CD14-positive monocyte (primary cell): ENCODE measurements around the gene SLC38A10. TPM values are rescaled to one million over a fixed set of nuclear protein-coding genes. Genes with fewer than 3 reads are reported as not detected.

Source experiments
- DNase-seq, 3 donors: peaks; one replicate each; pipeline ENCODE4 v3.0.0-alpha.2; 2011 to 2022
- H2AFZ ChIP-seq: 2 replicates; pipeline ENCODE4 v1.6.0; 2012; ENCODE audit warnings: mild to moderate bottlenecking, low read depth, low read length, inconsistent platforms; ENCODE audit not compliant: insufficient read depth, poor library complexity, severe bottlenecking
- H3K27ac ChIP-seq, 2 donors: 1 replicate in 1 of 2; 2 replicates in 1 of 2; pipeline ENCODE4 v1.5.1; 2012 to 2013; ENCODE audit warnings: low read length in 2 of 2, control low read depth in 1 of 2, inconsistent platforms in 1 of 2, low read depth in 1 of 2, mild to moderate bottlenecking in 1 of 2
- H3K27me3 ChIP-seq, 2 donors: one replicate each; pipeline versions ENCODE4 v1.6.0 to v1.6.1; 2011 to 2013; ENCODE audit warnings: low read length in 2 of 2; ENCODE audit not compliant: control insufficient read depth in 2 of 2, insufficient read depth in 2 of 2
- H3K36me3 ChIP-seq, 2 donors: replicated peaks in 1 of 2; 1 replicate in 1 of 2; 2 replicates in 1 of 2; pipeline versions ENCODE4 v1.5.1 to v1.6.1; 2012 to 2013; ENCODE audit warnings: low read length in 2 of 2, control low read depth in 1 of 2, inconsistent platforms in 1 of 2, mild to moderate bottlenecking in 1 of 2; ENCODE audit not compliant: insufficient read depth in 2 of 2, control insufficient read depth in 1 of 2
- H3K4me1 ChIP-seq, 2 donors: 1 replicate in 1 of 2; 2 replicates in 1 of 2; pipeline versions ENCODE4 v1.5.1 to v1.6.1; 2012 to 2013; ENCODE audit warnings: low read length in 2 of 2, control low read depth in 1 of 2, inconsistent platforms in 1 of 2, mild to moderate bottlenecking in 1 of 2, moderate library complexity in 1 of 2; ENCODE audit not compliant: insufficient read depth in 2 of 2, control insufficient read depth in 1 of 2
- H3K4me2 ChIP-seq: replicated peaks from 2 replicates; pipeline ENCODE3; 2012; ENCODE audit warnings: low read length, moderate library complexity, mild to moderate bottlenecking; ENCODE audit not compliant: poor library complexity, severe bottlenecking; ENCODE audit errors: extremely low read depth
- H3K4me3 ChIP-seq, 3 experiments: fragments of 200-600 bp in 1 of 3; sonication (generic) in 1 of 3; replicated peaks in 1 of 3; 1 replicate in 2 of 3; 2 replicates in 1 of 3; pipeline ENCODE4 v1.5.1; 2011 to 2013; ENCODE audit warnings: low read length in 3 of 3, mild to moderate bottlenecking in 3 of 3, control low read depth in 2 of 3, low read depth in 2 of 3, inconsistent platforms in 1 of 3, moderate library complexity in 1 of 3
- H3K79me2 ChIP-seq: 2 replicates; pipeline ENCODE4 v1.6.0; 2012; ENCODE audit warnings: mild to moderate bottlenecking, control low read depth, inconsistent platforms, low read length, moderate library complexity; ENCODE audit not compliant: insufficient read depth
- H3K9ac ChIP-seq: 2 replicates; pipeline ENCODE4 v1.6.0; 2017; ENCODE audit warnings: low read length, mild to moderate bottlenecking; ENCODE audit not compliant: insufficient read depth, poor library complexity, severe bottlenecking
- H3K9me3 ChIP-seq, 2 donors: replicated peaks in 1 of 2; 1 replicate in 1 of 2; 2 replicates in 1 of 2; pipeline versions ENCODE4 v1.5.1 to v1.6.1; 2012 to 2013; ENCODE audit warnings: low read length in 2 of 2, control low read depth in 1 of 2; ENCODE audit not compliant: control insufficient read depth in 1 of 2, insufficient read depth in 1 of 2
- H4K20me1 ChIP-seq: 2 replicates; pipeline ENCODE4 v1.6.0; 2012; ENCODE audit warnings: mild to moderate bottlenecking, low read length, control low read depth, moderate library complexity; ENCODE audit not compliant: insufficient read depth
- H3K27ac Mint-ChIP-seq, 7 donors: one replicate each; pipeline ENCODE4 v1.8.0; 2020; ENCODE audit warnings: mild to moderate bottlenecking in 7 of 7, mixed read lengths in 7 of 7, moderate library complexity in 6 of 7, inconsistent platforms in 2 of 7
- H3K27me3 Mint-ChIP-seq, 3 donors: one replicate each; pipeline ENCODE4 v1.8.0; 2021 to 2022; ENCODE audit warnings: low read depth in 3 of 3, mild to moderate bottlenecking in 3 of 3, mixed read lengths in 3 of 3, moderate library complexity in 3 of 3, inconsistent platforms in 1 of 3
- H3K36me3 Mint-ChIP-seq, 2 donors: one replicate each; pipeline ENCODE4 v1.8.0; 2020; ENCODE audit warnings: mixed read lengths in 2 of 2, inconsistent platforms in 1 of 2, mild to moderate bottlenecking in 1 of 2
- H3K4me1 Mint-ChIP-seq: one replicate; pipeline ENCODE4 v1.8.0; 2020; ENCODE audit warnings: mild to moderate bottlenecking, mixed read lengths
- H3K4me3 Mint-ChIP-seq, 2 donors: one replicate each; pipeline ENCODE4 v1.8.0; 2020; ENCODE audit warnings: mild to moderate bottlenecking in 2 of 2, mixed read lengths in 2 of 2, moderate library complexity in 1 of 2
- H3K9me3 Mint-ChIP-seq, 7 donors: one replicate each; pipeline ENCODE4 v1.8.0; 2020 to 2022; ENCODE audit warnings: mixed read lengths in 7 of 7, mild to moderate bottlenecking in 6 of 7, moderate library complexity in 6 of 7, inconsistent platforms in 2 of 7
- WGBS: methylation state at CpG from one replicate; pipeline ENCODE4 v1.1.5; 2013; ENCODE audit warnings: missing lambda C conversion rate; ENCODE audit not compliant: insufficient coverage; 5-methylcytosine and 5-hydroxymethylcytosine counted together
- intact Hi-C, 2 donors: fragments of 100-400 bp; cut with micrococcal nuclease; formaldehyde crosslinking; loops; one replicate each; pipeline versions ENCODE4 v1.15.0 to v1.15.1; 2023
- polyA plus RNA-seq, 3 donors: library from polyadenylated mRNA; depleted of rRNA in 1 of 3; unstranded in 2 of 3; stranded (reverse) in 1 of 3; fragments of 300-500 nt in 2 of 3; fragments of >200 nt in 1 of 3; fragmentation: Illumina TruSeq in 2 of 3; gene quantifications; 1 replicate in 2 of 3; 2 replicates in 1 of 3; pipeline ENCODE4 v1.2.3, GENCODE V29; 2012 to 2021
- TF ChIP-seq, protein P1 (sequence below): fragments of 200-600 bp; IDR thresholded peaks from one replicate; pipeline ENCODE4 v1.8.0; 2022; ENCODE audit warnings: antibody characterized with exemption, mild to moderate bottlenecking

Gene SLC38A10
- polyA plus RNA-seq, 3 donors: 50.8 to 76.1 (median 68.4) TPM

DNA sequence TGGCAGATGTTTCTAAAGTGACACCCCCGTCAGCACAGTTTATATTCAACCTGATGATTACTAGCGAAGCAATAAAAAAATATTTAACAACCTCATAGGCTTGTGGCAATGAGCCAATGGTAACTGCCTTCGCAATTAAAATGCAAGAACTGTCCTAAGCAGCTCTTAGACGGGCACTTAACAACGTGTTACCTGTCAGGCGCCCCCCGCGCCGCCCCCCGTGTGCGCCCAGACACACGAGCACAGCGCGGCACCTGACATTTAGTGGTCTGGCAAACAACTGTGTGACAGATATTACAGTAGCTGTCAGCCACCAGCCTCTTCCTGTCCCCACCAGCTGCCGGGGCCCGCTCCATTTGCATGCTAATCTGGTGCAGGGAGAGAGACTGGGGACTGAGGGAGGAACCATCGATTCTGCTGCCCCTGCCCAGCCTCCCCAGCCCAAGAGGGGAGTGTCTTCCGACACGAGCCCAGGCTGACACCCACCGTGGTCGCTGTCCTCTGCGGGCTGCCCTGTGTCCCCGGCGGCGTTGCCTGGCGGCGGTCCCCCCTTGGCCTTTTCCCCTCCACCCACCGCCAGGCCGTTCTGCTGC, 43.3 kb downstream of the SLC38A10 start:
- H3K9me3 Mint-ChIP-seq: peaks cover 0 to 5% (median 0%) of the 10 kb centered on the region in 7 donors
- Histone ChIP-seq H3K79me2 (peaks cover 22% of the 10 kb centered on the region), H3K27ac (no peak overlapping the region), H4K20me1 (peaks cover 81% of the 10 kb centered on the region), H3K9ac (no peak overlapping the region), H3K4me2 (no peak overlapping the region), H3K4me1 (peaks cover 18 to 22% of the 10 kb centered on the region in 2 donors), H3K9me3 (no peaks in the 10 kb centered on the region), H3K27me3 (no peaks in the 10 kb centered on the region), H3K4me3 (no peak overlapping the region), H2AFZ (no peak overlapping the region), H3K36me3 (peaks cover 47 to 64% of the 10 kb centered on the region in 2 donors)
- H3K27ac Mint-ChIP-seq: peak overlapping the region in 1 of 7 donors; percentile 62
- intact Hi-C loops: loop anchor here (1.0 to 5.0 kb wide), 2 partner anchors 348 to 350 kb away; no protein-coding TSS in a partner anchor
- peaks cover 27% of the 10 kb centered on the region for H3K4me1 Mint-ChIP-seq
- no peak for DNase-seq
- 90% methylated on average over 27 of the region's 29 CpGs for WGBS
- H3K27me3 Mint-ChIP-seq: peaks cover 0 to under 1% (median 0%) of the 10 kb centered on the region in 3 donors
- no peak overlapping the region for H3K4me3 Mint-ChIP-seq
- peaks cover 48 to 69% of the 10 kb centered on the region in 2 donors for H3K36me3 Mint-ChIP-seq
- TF ChIP-seq, protein P1, sequence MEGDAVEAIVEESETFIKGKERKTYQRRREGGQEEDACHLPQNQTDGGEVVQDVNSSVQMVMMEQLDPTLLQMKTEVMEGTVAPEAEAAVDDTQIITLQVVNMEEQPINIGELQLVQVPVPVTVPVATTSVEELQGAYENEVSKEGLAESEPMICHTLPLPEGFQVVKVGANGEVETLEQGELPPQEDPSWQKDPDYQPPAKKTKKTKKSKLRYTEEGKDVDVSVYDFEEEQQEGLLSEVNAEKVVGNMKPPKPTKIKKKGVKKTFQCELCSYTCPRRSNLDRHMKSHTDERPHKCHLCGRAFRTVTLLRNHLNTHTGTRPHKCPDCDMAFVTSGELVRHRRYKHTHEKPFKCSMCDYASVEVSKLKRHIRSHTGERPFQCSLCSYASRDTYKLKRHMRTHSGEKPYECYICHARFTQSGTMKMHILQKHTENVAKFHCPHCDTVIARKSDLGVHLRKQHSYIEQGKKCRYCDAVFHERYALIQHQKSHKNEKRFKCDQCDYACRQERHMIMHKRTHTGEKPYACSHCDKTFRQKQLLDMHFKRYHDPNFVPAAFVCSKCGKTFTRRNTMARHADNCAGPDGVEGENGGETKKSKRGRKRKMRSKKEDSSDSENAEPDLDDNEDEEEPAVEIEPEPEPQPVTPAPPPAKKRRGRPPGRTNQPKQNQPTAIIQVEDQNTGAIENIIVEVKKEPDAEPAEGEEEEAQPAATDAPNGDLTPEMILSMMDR: no peak

DNA sequence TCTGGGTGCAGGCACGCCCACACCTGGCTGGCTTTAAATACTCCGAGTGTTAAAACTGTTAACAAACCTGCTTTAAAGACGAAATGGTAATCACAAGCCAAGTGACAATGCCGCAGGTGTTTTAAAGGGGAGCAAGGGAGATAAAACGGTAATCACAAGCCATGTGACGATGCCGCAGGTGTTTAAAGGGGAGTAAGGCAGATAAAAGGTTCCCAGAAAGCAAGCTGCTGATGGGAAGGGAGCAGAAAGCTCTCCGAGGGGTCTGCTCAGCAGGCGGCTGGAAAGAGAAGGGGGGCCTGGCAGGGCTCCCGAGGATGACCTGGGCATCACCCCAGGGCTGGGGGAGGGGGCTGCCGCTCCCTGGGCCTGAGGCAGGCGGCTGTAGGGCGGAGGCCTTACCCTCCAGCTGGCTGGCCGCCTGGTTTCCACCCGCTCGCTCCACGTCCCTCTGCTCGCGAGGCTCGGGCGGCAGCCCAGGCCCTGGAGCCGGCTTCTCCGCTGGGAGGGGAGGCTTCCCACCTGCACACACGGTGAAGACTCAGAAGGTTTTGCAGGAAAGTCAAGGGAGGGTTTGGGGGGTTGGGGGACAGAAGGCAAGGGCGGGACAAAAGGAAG, 43.9 kb downstream of the SLC38A10 start:
- Histone ChIP-seq H3K27me3 (no peaks in the 10 kb centered on the region), H3K9ac (no peak overlapping the region), H3K79me2 (peaks cover 22% of the 10 kb centered on the region), H3K36me3 (peaks cover 50 to 64% of the 10 kb centered on the region in 2 donors), H3K27ac (no peak overlapping the region), H3K9me3 (no peaks in the 10 kb centered on the region), H3K4me3 (no peak overlapping the region), H3K4me1 (peaks cover 17 to 19% of the 10 kb centered on the region in 2 donors), H3K4me2 (no peak overlapping the region), H2AFZ (no peak overlapping the region), H4K20me1 (peaks cover 80% of the 10 kb centered on the region)
- Mint-ChIP-seq H3K36me3 (peaks cover 49 to 73% of the 10 kb centered on the region in 2 donors), H3K4me3 (no peak overlapping the region), H3K4me1 (peaks cover 23% of the 10 kb centered on the region), H3K27ac (no peak overlapping the region), H3K27me3 (no peaks in the 10 kb centered on the region), H3K9me3 (peaks cover 0 to 5% (median 0%) of the 10 kb centered on the region in 7 donors)
- DNase-seq: no peak
- intact Hi-C loops: loop anchor here (1.0 to 5.0 kb wide), 2 partner anchors 349 to 351 kb away; no protein-coding TSS in a partner anchor
- TF ChIP-seq, protein P1: no peak
- 94% methylated on average over 21 of the region's 25 CpGs for WGBS
